ENCODE data around the gene TTF1.

The TTF1 gene

DNA sequence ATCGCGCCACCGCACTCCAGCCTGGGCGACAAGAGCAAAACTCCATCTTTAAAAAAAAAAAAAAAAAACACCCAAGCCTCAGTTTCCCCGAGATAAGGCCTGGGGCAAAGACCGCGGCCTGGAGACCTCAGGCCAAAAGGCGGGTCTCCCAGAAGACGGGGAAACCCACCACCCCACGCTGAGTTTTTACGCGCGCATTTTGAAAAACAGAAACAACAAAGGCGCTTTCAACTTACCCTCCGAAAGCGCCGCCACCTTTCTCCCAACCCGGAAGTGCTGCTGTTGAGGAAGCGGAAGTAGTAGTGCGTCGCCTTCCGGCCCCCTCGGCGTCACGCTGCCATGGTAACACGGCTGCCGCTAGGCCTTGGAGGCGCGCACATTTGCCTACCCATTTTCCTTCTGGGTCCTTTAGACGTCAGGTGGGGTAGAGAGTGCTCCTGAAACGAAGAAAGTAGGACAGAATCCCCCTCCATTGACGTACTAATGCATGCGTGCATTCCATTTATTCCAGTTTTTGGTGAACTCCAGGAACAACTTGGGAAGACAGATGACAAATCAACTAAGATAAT, at the start of gene TTF1:
Gene TTF1, minus strand, starts transcription at position 287 of the 569 bp plus-strand sequence. CDS start 4,019 bp downstream, outside the sequence.
- peak; percentile 89 to 93 for DNase-seq

- no peak for DNase-seq
Observed at GRCh38 chr9:132456241-132456640, 49.6 kb upstream of the TTF1 start.

GRCh38 chr9:132451276-132451675, 44.6 kb upstream of the TTF1 start:
- DNase-seq: peak; percentile 7 to 16

- no peak for DNase-seq
Observed at GRCh38 chr9:132447902-132448301, 41.3 kb upstream of the TTF1 start.

DNA sequence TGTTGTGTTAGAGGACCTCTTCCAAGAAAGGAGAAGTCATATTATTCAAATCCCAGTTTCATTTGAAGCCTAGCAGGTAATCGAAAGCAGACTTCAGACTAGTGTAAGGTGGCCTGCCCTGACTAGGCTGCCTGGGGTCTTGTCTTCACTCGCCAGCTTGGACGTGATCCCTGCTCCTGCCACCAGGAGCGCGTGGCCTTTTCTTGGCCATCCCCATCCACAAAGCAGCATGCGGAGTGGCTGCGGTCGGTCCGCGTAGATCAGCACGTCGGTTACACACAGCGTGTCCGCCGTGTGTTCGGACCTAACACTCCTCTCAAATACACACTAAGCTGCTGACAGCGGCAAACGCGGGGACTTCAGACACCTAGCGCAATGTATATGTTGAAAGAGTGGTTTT, 40.7 kb upstream of the TTF1 start:
- DNase-seq: no peak

GRCh38 chr9:132446887-132447286, 40.2 kb upstream of the TTF1 start:
- DNase-seq: no peak

GRCh38 chr9:132443951-132444607, 37.4 kb upstream of the TTF1 start:
- DNase-seq: no peak

GRCh38 chr9:132441404-132441803, 34.8 kb upstream of the TTF1 start:
- DNase-seq: no peak

GRCh38 chr9:132440735-132441134, 34.1 kb upstream of the TTF1 start:
- no peak for DNase-seq

- DNase-seq: no peak
Observed at GRCh38 chr9:132439153-132439552, 32.5 kb upstream of the TTF1 start.

GRCh38 chr9:132434881-132435280, 28.2 kb upstream of the TTF1 start:
- no peak for DNase-seq

DNA sequence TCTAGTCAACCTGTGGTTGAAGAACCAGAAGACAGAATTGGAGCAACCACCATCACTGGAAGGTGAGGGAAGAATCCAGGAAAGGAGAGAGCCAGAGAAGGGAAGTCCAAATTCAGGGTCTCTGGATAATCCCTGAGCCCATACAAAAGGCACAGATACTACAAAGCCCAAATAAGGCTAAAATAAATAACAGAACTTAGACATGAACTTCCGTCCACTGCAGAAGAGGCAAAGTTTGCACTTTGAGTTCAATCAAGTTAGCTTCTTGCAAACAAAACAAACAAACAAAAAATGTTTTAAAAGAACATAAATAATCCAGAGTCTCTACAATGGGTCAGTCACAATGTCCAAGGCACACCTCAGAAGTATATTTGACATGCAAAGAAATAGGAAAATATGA, 24.4 kb upstream of the TTF1 start:
- no peak for DNase-seq

DNA sequence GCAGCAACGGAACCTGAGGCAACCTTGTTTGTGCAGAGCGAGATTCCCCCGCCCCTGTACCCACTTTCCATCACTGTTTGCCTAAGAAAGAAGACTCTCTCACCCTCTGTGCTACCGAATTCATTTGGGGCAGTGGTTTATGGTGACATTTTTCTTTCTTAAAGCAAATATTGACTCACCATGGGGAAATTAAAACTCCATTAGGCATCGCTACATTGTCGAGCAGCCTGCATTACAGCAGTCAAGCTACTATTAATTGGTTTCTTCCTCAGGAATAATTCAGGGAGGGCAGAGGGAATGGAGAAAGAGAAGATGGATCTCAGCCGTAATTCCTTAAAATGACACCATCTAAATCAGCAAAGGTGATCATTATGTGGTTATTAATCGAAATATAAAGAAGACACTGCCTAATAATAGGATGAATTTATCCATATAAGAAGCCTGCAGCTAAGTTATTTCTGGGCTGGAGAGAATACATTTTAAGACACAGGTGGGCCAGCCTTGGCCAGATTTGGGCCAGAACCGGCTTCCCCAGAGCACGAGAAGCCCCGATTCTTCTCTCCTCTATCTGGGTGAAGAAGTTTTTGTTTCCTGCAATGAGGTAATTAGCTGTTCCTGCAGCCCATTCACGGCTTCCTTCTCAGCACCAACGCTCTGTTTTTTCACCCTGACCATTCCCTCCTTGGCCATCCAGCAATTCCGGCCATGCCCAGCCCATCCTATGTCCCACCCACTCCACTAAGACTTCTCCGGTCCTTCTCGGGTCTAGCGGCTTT, 20.2 kb upstream of the TTF1 start:
- DNase-seq: no peak

- no peak for DNase-seq
Observed at GRCh38 chr9:132425675-132426062, 19.0 kb upstream of the TTF1 start.

DNA sequence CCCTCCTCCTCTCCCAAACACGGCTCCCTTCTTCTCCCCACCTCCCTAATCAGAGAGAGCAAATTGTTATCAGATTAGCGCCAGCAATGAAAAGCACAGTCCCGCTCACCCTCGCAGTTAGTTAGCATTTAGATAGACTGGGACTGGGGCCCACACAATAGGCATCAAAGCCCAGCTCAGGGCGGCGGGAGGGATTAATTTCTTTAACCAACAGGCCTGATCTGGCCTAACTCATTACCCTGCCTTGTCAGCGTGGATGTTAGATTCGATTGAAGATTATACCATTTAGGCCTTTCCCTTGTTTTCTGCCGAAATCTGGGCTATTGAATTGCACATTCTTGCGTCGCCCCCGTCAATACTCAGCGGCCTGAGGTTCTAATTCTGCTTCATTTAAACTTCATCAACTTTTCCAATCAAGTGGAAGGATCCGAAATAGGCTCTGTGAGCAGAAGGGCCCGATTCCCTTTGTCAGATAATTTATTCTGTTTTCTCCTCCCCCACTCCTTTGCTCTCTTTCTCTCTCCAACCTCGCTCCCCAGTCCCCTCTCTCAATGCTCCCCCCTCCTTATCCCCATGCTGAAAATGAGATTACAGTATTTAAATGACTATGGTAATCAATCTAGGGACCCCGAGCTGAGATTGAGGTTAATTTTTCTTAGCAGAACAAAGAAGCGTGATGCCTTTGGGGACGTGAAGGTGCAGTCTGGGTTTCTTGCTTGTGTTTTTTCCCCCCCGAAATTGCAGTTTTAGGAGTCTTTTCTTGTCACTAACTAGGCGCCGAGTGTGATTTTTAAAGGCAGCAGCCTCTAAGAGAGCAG, 18.4 kb upstream of the TTF1 start:
- no peak for DNase-seq

- no peak for DNase-seq
Observed at GRCh38 chr9:132423503-132423902, 16.9 kb upstream of the TTF1 start.

- no peak for DNase-seq
Observed at GRCh38 chr9:132422574-132422973, 15.9 kb upstream of the TTF1 start.

GRCh38 chr9:132418726-132419363, 12.2 kb upstream of the TTF1 start:
- DNase-seq: no peak

DNA sequence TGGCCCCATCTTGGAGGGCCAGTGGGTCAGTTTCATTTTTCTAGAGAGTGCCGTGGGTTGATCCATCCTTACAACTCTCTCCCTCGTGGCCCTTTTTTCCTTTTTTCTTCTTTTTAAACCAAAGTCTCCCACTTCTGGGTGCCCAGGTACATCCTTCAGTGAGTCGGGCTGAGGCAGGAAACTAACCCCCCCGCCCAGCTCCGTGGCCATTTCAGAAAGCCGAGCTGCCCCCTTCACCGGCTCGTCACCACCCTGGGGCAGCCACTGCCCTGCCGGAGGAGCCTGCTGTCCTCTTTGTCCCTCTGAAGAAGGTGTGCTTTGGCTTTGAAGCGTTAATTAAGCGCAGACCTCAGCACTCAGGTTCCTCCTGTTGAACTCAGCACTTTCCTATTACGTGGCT, 8.5 kb upstream of the TTF1 start:
- no peak for DNase-seq

DNA sequence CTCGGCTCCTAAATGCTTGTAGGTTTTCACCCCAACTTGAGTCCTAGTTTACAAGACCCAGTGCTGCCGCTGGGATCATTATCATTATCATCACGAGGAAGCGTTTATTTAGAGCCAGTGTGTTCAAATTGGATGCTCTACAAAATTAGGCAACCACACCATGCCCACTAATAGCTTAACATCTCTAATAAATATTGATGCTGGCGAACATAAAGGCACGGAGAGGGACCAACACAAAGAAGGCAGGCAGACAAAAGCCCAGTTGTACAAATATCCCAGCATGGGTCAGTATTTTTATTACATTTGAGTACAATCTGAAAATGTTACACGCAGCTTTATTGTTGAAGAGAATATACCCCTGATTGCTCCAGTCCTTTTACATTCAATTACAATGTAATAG, 8.1 kb upstream of the TTF1 start:
- no peak for DNase-seq

GRCh38 chr9:132413926-132414325, 7.3 kb upstream of the TTF1 start:
- DNase-seq: no peak

GRCh38 chr9:132412089-132412488, 5.4 kb upstream of the TTF1 start:
- peak; percentile 30 to 37 for DNase-seq

- DNase-seq: peak; percentile 73 to 77
Observed at GRCh38 chr9:132411091-132411508, 4.5 kb upstream of the TTF1 start.

Data from activated CD4-positive, alpha-beta T cell treated with anti-CD3 and anti-CD28 coated beads, Interleukin-2, amount 50 U/mL, for 48 hours (primary cell).